HepG2 (cell line): Measurements from ENCODE around the gene MRS2. TPM values are rescaled to one million over a fixed set of nuclear protein-coding genes. Genes with fewer than 3 reads are reported as not detected.

ENCODE experiments used
- DR1 ChIP-seq: sonication (generic); formaldehyde crosslinking; IDR thresholded peaks from 2 replicates; pipeline ENCODE4 v1.8.0; 2021; ENCODE audit warnings: mild to moderate bottlenecking, missing genetic modification reagents, inconsistent platforms
- KIAA2018 ChIP-seq: sonication (generic); formaldehyde crosslinking; IDR thresholded peaks from 2 replicates; pipeline ENCODE4 v1.5.0; 2020; ENCODE audit warnings: mild to moderate bottlenecking, missing genetic modification reagents, borderline replicate concordance
- MBNL3 ChIP-seq: fragments of 250-450 bp; sonication (Bioruptor Pico); conservative IDR thresholded peaks from 2 replicates; pipeline ENCODE4 v1.8.0; 2022; ENCODE audit warnings: mild to moderate bottlenecking, inconsistent platforms
- MTA3 ChIP-seq: sonication (generic); formaldehyde crosslinking; IDR thresholded peaks from 2 replicates; pipeline ENCODE4 v1.4.0; 2020; ENCODE audit warnings: missing genetic modification reagents
- RAD51 ChIP-seq: fragments of 450-650 bp; IDR thresholded peaks from 2 replicates; pipeline ENCODE4 v1.6.1; 2016; ENCODE audit warnings: borderline replicate concordance
- XRCC5 ChIP-seq: fragments of 200-400 bp; formaldehyde crosslinking; optimal IDR thresholded peaks from 2 replicates; pipeline ENCODE3; 2017; ENCODE audit warnings: mild to moderate bottlenecking, low read length
- ZHX1 ChIP-seq: sonication (generic); formaldehyde crosslinking; IDR thresholded peaks from 2 replicates; pipeline ENCODE4 v1.8.1; 2022; ENCODE audit warnings: low read depth, mild to moderate bottlenecking, missing genetic modification reagents
- ZNF10 ChIP-seq: sonication (generic); formaldehyde crosslinking; IDR thresholded peaks from 2 replicates; pipeline ENCODE4 v1.4.0; 2020; ENCODE audit warnings: mild to moderate bottlenecking, low read depth, missing genetic modification reagents, borderline replicate concordance
- ZNF572 ChIP-seq: sonication (generic); formaldehyde crosslinking; IDR thresholded peaks from 2 replicates; pipeline ENCODE4 v1.5.1; 2020; ENCODE audit warnings: mild to moderate bottlenecking, missing genetic modification reagents
- ZNF724P ChIP-seq: sonication (generic); formaldehyde crosslinking; IDR thresholded peaks from 2 replicates; pipeline ENCODE4 v1.8.0; 2022; ENCODE audit warnings: missing genetic modification reagents, borderline replicate concordance
- polyA plus RNA-seq, 8 experiments: library from polyadenylated mRNA; depleted of rRNA in 3 of 8; stranded (reverse) in 7 of 8; unstranded in 1 of 8; fragments of >200 nt; fragmentation: Illumina TruSeq in 4 of 8; extraction: Trizol in 4 of 8; gene quantifications; 2 replicates each; pipeline versions ENCODE4 v1.2.1 to v1.2.3, GENCODE V29; 2011 to 2016; ENCODE audit warnings: low read depth in 4 of 8, missing spikeins in 1 of 8, mixed read lengths in 1 of 8; ENCODE audit not compliant: insufficient read depth in 1 of 8
- total RNA-seq, 5 experiments: library from RNA; depleted of rRNA; stranded (reverse); fragments of >200 nt; fragmentation: Illumina TruSeq; extraction: Trizol; gene quantifications; 2 replicates each; pipeline ENCODE4 v1.2.3, GENCODE V29; 2016; ENCODE audit warnings: low read depth in 1 of 5
- TF ChIP-seq, protein P1 (sequence below), 2 experiments: sonication (generic) in 1 of 2; formaldehyde crosslinking in 1 of 2; IDR thresholded peaks; 2 replicates each; pipeline versions ENCODE4 v1.4.0 to v1.6.1; 2018 to 2020; ENCODE audit warnings: missing genetic modification reagents in 2 of 2, borderline replicate concordance in 1 of 2, low read depth in 1 of 2, mild to moderate bottlenecking in 1 of 2, missing biosample characterization in 1 of 2
- TF ChIP-seq, protein P2 (sequence below): sonication (generic); formaldehyde crosslinking; IDR thresholded peaks from 2 replicates; pipeline ENCODE4 v1.5.0; 2020; ENCODE audit warnings: missing genetic modification reagents

MRS2 gene
- total and polyA plus RNA-seq, 2 of the 13 experiments (the other 11 are each of a cell fraction or from before 2014, with no cell fraction given) = 31.1 to 83.8 TPM

DNA sequence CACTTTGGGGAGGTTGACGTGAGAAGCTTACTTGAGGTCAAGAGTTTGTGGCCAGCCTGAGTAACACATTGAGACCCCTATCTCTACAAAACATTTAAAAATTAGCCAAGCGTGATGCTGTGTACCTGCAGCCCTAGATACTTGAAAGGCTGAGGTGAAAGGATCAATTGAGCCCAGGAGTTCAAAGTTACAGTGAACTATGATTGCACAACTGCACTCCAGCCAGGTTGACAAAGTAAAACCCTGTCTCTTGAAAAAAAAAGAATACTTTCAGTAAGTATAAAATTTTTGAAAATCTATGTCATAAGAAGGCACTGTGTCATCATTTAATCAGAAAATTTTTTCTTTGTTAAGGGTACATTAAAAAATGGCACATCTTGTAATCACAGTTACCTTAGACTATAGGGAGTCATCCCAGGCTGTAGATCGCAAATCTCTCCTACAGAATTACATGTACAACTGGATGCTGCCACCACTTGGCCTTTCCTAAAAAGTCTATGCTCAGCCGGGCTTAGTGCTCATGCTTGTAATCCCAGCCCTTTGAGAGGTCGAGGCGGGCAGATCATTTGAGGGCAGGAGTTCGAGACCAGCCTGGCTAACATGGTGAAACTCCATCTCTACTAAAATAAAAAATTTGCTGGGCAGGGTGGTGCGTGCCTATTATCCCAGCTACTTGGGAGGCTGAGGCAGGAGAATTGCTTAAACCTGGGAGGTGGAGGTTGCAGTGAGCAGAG lies 17.0 kb upstream of the MRS2 start (continued):
- TF ChIP-seq, protein P1, sequence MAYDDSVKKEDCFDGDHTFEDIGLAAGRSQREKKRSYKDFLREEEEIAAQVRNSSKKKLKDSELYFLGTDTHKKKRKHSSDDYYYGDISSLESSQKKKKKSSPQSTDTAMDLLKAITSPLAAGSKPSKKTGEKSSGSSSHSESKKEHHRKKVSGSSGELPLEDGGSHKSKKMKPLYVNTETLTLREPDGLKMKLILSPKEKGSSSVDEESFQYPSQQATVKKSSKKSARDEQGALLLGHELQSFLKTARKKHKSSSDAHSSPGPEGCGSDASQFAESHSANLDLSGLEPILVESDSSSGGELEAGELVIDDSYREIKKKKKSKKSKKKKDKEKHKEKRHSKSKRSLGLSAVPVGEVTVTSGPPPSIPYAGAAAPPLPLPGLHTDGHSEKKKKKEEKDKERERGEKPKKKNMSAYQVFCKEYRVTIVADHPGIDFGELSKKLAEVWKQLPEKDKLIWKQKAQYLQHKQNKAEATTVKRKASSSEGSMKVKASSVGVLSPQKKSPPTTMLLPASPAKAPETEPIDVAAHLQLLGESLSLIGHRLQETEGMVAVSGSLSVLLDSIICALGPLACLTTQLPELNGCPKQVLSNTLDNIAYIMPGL (CRISPR knock-in tag; IDR thresholded peaks at IDR 0.05; ENCODE audit: borderline replicate concordance in 1 of 2, low read depth in 1 of 2) = peak; percentile 5 to 54; a peak in 1 of 4 replicates
- 0 out of 2 replicates have a peak, but pooled peaks have one; percentile 33 for TF ChIP-seq ZHX1 (CRISPR knock-in tag)
- TF ChIP-seq, protein P2, sequence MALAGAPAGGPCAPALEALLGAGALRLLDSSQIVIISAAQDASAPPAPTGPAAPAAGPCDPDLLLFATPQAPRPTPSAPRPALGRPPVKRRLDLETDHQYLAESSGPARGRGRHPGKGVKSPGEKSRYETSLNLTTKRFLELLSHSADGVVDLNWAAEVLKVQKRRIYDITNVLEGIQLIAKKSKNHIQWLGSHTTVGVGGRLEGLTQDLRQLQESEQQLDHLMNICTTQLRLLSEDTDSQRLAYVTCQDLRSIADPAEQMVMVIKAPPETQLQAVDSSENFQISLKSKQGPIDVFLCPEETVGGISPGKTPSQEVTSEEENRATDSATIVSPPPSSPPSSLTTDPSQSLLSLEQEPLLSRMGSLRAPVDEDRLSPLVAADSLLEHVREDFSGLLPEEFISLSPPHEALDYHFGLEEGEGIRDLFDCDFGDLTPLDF (CRISPR knock-in tag) = no peak; the same call in 1 of the 2 replicates
- TF ChIP-seq ZNF10 (CRISPR knock-in tag) = no peak
- no peak for TF ChIP-seq KIAA2018
- no peak for TF ChIP-seq DR1
- TF ChIP-seq XRCC5 = no peak
- no peak for TF ChIP-seq RAD51
- TF ChIP-seq ZNF724P (CRISPR knock-in tag) = no peak
- no peak for TF ChIP-seq MTA3 (CRISPR knock-in tag)
- no peak for TF ChIP-seq ZNF572
- no peak for TF ChIP-seq MBNL3
